ENCODE results near the gene ZPBP2. TPM values are rescaled to one million over a fixed set of nuclear protein-coding genes. Genes with fewer than 3 reads are reported as not detected.

The ZPBP2 gene
- total RNA-seq, 1 donor from 2014 or later: not detected

DNA sequence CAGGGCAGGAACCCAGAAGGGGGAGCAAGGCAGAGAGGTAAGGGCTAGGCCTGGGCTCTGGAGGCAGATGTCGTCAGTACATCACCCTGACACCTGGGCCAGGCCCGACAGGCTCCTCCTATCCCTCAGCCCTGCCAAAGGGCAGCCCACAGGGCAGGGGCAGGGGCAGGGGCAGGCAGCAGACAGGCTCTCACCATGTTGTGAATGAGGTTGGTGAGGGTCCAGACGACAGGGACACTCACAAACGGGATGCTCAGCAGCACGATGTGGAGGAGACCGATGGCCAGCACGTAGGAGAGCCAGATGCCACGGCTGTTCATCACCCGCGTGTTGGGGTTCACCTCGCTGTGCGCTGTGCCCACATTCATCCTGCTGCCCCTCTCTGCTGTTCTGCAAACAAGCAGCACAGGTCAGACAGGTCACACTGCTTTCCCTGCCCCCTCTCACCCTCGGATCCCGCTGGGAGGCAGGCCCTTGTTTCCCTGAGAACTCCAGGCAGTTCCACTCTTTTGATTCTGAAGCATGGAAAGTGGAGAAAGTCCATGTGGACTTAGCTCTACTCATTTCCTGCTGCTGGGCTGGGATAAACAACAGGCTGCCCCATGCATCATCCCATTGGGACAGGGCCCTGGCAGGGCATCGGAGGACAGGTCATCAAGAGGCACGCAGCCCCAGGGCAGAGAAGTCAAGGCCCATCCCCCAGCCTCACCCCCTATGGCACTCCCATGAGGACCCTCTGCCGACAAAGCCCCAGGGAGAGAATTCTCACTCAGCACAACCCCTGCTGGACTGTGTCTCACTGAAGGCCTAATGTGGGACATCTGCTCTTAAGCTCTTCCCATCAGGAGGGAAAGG, 56.1 kb downstream of the ZPBP2 start:
- Histone ChIP-seq H3K4me1 (peaks cover 14 to 24% of the 10 kb centered on the region in 2 donors), H3K9me3 (no peaks in the 10 kb centered on the region), H3K36me3 (peaks cover 42 to 45% of the 10 kb centered on the region in 2 donors), H3K27ac (no peak overlapping the region), H3K4me3 (no peak overlapping the region), H3K27me3 (no peaks in the 10 kb centered on the region)
- intact Hi-C loops (cut with DNase I): loop anchor here (10.0 kb wide), 1 partner anchor 199 kb away; no protein-coding TSS in a partner anchor
- no peak for TF ChIP-seq CTCF (IDR thresholded peaks at IDR 0.05)
- no peak for DNase-seq (ENCODE audit: low spot score in 2 of 2)

GRCh38 chr17:39924691-39925055, 56.7 kb downstream of the ZPBP2 start:
- peaks cover 14 to 28% of the 10 kb centered on the region in 2 donors for H3K4me1 ChIP-seq
- no peaks in the 10 kb centered on the region for H3K27me3 ChIP-seq
- H3K36me3 ChIP-seq: peaks cover 40 to 41% of the 10 kb centered on the region in 2 donors
- no peak for TF ChIP-seq CTCF (IDR thresholded peaks at IDR 0.05)
- H3K4me3 ChIP-seq: no peak overlapping the region
- no peak overlapping the region for H3K27ac ChIP-seq
- no peaks in the 10 kb centered on the region for H3K9me3 ChIP-seq
- intact Hi-C loops (cut with DNase I): loop anchor here (5.0 to 10.0 kb wide), 3 partner anchors 200 to 1057 kb away; partner anchors contain the start of gene PLXDC1
- no peak for DNase-seq (ENCODE audit: low spot score in 2 of 2)

DNA sequence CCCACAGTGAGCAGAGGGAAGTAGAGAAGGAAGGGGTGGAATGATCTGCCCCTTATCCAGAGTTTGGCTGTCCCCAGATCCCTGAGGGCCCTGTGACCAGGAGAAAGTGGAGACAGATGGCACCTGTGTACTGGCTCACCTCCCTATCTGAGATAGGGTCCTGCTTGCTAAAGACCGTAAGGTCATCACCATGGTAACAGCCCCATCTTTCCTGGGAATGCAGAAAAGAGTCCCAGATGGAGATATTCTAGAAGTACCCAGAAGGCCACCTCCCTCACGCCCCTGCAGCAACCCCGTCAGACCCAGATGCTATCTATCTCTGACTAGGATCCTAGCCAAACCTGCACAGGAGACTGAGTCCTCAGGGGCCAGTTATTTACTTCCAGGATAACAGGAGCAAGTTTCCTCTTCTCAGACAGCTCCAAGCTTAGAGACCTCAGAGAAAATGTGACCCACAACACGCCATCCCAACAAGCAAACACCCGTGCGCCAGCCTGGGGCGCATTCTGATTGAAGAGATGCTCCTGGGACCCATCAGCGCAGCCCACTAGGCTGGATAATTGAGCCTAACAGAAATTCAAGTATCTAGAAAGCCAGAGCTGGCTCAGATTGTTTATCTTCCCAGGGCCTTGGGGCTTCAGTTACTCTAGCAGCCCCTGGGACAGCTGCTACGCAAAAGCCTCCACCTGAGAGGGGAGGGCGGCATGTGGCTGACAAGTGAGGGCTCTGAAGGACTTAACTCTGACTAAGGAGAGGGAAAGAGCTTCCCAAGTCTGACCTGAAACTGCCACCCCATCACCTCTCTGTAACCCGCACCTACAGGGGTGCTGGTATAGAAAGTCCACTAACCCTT, 57.5 kb downstream of the ZPBP2 start:
- Histone ChIP-seq H3K36me3 (peaks cover 34 to 36% of the 10 kb centered on the region in 2 donors), H3K9me3 (no peaks in the 10 kb centered on the region), H3K4me3 (peak overlapping the region in 1 of 2 donors; percentile 95), H3K27ac (no peak overlapping the region), H3K4me1 (peaks cover 14 to 32% of the 10 kb centered on the region in 2 donors), H3K27me3 (no peaks in the 10 kb centered on the region)
- no peak for TF ChIP-seq CTCF (IDR thresholded peaks at IDR 0.05)
- DNase-seq (ENCODE audit: low spot score in 2 of 2): no peak
- intact Hi-C loops (cut with DNase I): loop anchor here (5.0 to 10.0 kb wide), 3 partner anchors 201 to 1058 kb away; partner anchors contain the start of gene PLXDC1

GRCh38 chr17:39926135-39926587, 58.2 kb downstream of the ZPBP2 start:
- Histone ChIP-seq H3K9me3 (no peaks in the 10 kb centered on the region), H3K27me3 (no peaks in the 10 kb centered on the region), H3K27ac (peak overlapping the region in 1 of 2 donors; percentile 98), H3K4me3 (peak overlapping the region; percentile 95 to 100), H3K36me3 (peaks cover 29 to 30% of the 10 kb centered on the region in 2 donors), H3K4me1 (peaks cover 14 to 32% of the 10 kb centered on the region in 2 donors)
- no peak for TF ChIP-seq CTCF (IDR thresholded peaks at IDR 0.05)
- intact Hi-C loops (cut with DNase I): loop anchor here (5.0 to 10.0 kb wide), 3 partner anchors 201 to 1059 kb away; partner anchors contain the start of gene PLXDC1
- no peak for DNase-seq (ENCODE audit: low spot score in 2 of 2)

GRCh38 chr17:39926588-39927100, 58.6 kb downstream of the ZPBP2 start:
- H3K27ac ChIP-seq: peak overlapping the region; percentile 98 to 99
- peak overlapping the region; percentile 95 to 100 for H3K4me3 ChIP-seq
- no peak for TF ChIP-seq CTCF (IDR thresholded peaks at IDR 0.05)
- peaks cover 24 to 25% of the 10 kb centered on the region in 2 donors for H3K36me3 ChIP-seq
- no peaks in the 10 kb centered on the region for H3K27me3 ChIP-seq
- intact Hi-C loops (cut with DNase I): loop anchor here (1.0 to 10.0 kb wide), 5 partner anchors 27 to 1059 kb away; partner anchors contain the start of genes PLXDC1 and PSMD3
- H3K4me1 ChIP-seq: peaks cover 14 to 32% of the 10 kb centered on the region in 2 donors
- H3K9me3 ChIP-seq: no peaks in the 10 kb centered on the region
- peak in 1 of 2 donors; percentile 75 for DNase-seq (ENCODE audit: low spot score in 2 of 2)
